ENCODE results near the gene RPS19.

The RPS19 gene

DNA sequence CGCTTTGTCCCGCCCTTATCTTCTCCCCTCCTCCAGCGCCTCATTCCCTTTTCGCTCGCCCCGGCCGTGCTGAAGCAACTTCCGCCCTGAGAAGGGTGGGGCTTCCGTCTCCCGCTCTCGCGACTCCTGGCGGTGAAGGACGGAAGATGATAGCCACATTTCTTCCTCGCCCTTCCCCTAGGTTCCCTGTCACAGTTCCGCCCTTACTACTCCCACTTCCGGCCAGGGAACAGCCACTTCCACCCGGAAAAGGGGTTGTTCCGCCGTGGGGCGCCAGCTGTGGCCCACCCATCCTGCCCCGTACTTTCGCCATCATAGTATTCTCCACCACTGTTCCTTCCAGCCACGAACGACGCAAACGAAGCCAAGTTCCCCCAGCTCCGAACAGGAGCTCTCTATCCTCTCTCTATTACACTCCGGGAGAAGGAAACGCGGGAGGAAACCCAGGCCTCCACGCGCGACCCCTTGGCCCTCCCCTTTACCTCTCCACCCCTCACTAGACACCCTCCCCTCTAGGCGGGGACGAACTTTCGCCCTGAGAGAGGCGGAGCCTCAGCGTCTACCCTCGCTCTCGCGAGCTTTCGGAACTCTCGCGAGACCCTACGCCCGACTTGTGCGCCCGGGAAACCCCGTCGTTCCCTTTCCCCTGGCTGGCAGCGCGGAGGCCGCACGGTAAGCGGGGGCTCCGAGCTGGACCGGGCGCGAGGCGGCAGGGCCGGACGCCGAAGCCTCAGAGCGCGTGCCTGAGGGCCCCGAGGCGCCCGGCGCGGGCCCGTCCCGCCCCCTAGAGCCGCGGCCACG, at the start of gene RPS19:
Gene RPS19, plus strand, starts transcription at position 638 of the 801 bp plus-strand sequence. CDS start 520 bp downstream, outside the sequence.
- no peaks in the 10 kb centered on the region for H3K9me3 ChIP-seq (ENCODE audit: insufficient read depth, low read length)

GRCh38 chr19:41810301-41810700, 49.8 kb upstream of the RPS19 start:
- peaks cover 15% of the 10 kb centered on the region for H3K27me3 ChIP-seq (ENCODE audit: insufficient read depth, insufficient read length)
- DNase-seq (ENCODE audit: low read depth, low spot score), result no peak
- no peak for TF ChIP-seq SUZ12 (IDR thresholded peaks at IDR 0.05; ENCODE audit: extremely low read depth, insufficient read depth, insufficient read length)
- TF ChIP-seq YY1 (IDR thresholded peaks at IDR 0.05; ENCODE audit: insufficient read depth, insufficient read length), result no peak
- no peak for TF ChIP-seq ZNF274 (IDR thresholded peaks at IDR 0.05; ENCODE audit: low read depth, low read length)
- no peaks in the 10 kb centered on the region for H3K9me3 ChIP-seq (ENCODE audit: insufficient read depth, low read length)
- no peak overlapping the region for H3K4me3 ChIP-seq (ENCODE audit: insufficient read length, low read depth)
- H3K9ac ChIP-seq (ENCODE audit: insufficient read length, low read depth), result no peak overlapping the region
- no peaks in the 10 kb centered on the region for H3K4me1 ChIP-seq (ENCODE audit: insufficient read depth, insufficient read length)
- H3K36me3 ChIP-seq (ENCODE audit: insufficient read depth, insufficient read length, low read length), result no peaks in the 10 kb centered on the region

More for the DNA sequence above, at the start of gene RPS19:
- TF ChIP-seq YY1 (IDR thresholded peaks at IDR 0.05; ENCODE audit: insufficient read depth, insufficient read length) (no peak), SUZ12 (IDR thresholded peaks at IDR 0.05; ENCODE audit: extremely low read depth, insufficient read depth, insufficient read length) (no peak), ZNF274 (IDR thresholded peaks at IDR 0.05; ENCODE audit: low read depth, low read length) (no peak)
- Histone ChIP-seq H3K36me3 (ENCODE audit: insufficient read depth, insufficient read length, low read length) (peaks cover 45% of the 10 kb centered on the region), H3K4me3 (ENCODE audit: insufficient read length, low read depth) (peak within 1 kb of the TSS; percentile 99), H3K9ac (ENCODE audit: insufficient read length, low read depth) (peak within 1 kb of the TSS; percentile 100), H3K27me3 (ENCODE audit: insufficient read depth, insufficient read length) (no peaks in the 10 kb centered on the region), H3K4me1 (ENCODE audit: insufficient read depth, insufficient read length) (peaks cover 10% of the 10 kb centered on the region)
- DNase-seq (ENCODE audit: low read depth, low spot score), result peak; percentile 94

- no peaks in the 10 kb centered on the region for H3K36me3 ChIP-seq (ENCODE audit: insufficient read depth, insufficient read length, low read length)
- no peaks in the 10 kb centered on the region for H3K9me3 ChIP-seq (ENCODE audit: insufficient read depth, low read length)
- peaks cover 15% of the 10 kb centered on the region for H3K27me3 ChIP-seq (ENCODE audit: insufficient read depth, insufficient read length)
- TF ChIP-seq ZNF274 (IDR thresholded peaks at IDR 0.05; ENCODE audit: low read depth, low read length) (no peak), YY1 (IDR thresholded peaks at IDR 0.05; ENCODE audit: insufficient read depth, insufficient read length) (no peak), SUZ12 (IDR thresholded peaks at IDR 0.05; ENCODE audit: extremely low read depth, insufficient read depth, insufficient read length) (no peak)
- no peak for DNase-seq (ENCODE audit: low read depth, low spot score)
- H3K4me1 ChIP-seq (ENCODE audit: insufficient read depth, insufficient read length), result no peaks in the 10 kb centered on the region
- no peak overlapping the region for H3K4me3 ChIP-seq (ENCODE audit: insufficient read length, low read depth)
- H3K9ac ChIP-seq (ENCODE audit: insufficient read length, low read depth), result no peak overlapping the region
These were observed 49.0 kb upstream of the RPS19 start for GRCh38 chr19:41811036-41811435.

DNA sequence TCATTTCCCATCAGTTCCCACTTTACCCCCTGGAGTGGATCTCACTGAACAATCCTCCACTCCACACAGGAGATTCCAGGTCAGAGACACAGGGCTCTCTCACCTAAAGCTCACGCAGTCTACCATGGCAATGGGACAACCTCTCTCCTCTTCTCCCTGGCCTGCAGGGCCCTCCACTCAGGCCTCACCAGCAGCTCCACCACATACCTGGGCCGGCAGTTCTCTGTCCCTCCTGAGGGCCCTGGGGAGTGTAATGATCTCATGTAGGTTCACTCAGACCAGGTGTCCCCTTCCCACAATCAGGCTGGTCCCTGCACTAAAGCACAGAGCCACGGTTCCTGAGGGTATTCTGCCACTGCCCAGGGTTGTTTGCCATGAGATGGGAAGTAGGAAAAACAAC, 48.1 kb upstream of the RPS19 start:
- TF ChIP-seq SUZ12 (IDR thresholded peaks at IDR 0.05; ENCODE audit: extremely low read depth, insufficient read depth, insufficient read length), result no peak
- no peak for TF ChIP-seq ZNF274 (IDR thresholded peaks at IDR 0.05; ENCODE audit: low read depth, low read length)
- no peak for TF ChIP-seq YY1 (IDR thresholded peaks at IDR 0.05; ENCODE audit: insufficient read depth, insufficient read length)
- H3K36me3 ChIP-seq (ENCODE audit: insufficient read depth, insufficient read length, low read length), result no peaks in the 10 kb centered on the region
- no peak overlapping the region for H3K9ac ChIP-seq (ENCODE audit: insufficient read length, low read depth)
- peaks cover 15% of the 10 kb centered on the region for H3K27me3 ChIP-seq (ENCODE audit: insufficient read depth, insufficient read length)
- no peaks in the 10 kb centered on the region for H3K4me1 ChIP-seq (ENCODE audit: insufficient read depth, insufficient read length)
- H3K4me3 ChIP-seq (ENCODE audit: insufficient read length, low read depth), result no peak overlapping the region
- no peaks in the 10 kb centered on the region for H3K9me3 ChIP-seq (ENCODE audit: insufficient read depth, low read length)
- DNase-seq (ENCODE audit: low read depth, low spot score), result no peak

DNA sequence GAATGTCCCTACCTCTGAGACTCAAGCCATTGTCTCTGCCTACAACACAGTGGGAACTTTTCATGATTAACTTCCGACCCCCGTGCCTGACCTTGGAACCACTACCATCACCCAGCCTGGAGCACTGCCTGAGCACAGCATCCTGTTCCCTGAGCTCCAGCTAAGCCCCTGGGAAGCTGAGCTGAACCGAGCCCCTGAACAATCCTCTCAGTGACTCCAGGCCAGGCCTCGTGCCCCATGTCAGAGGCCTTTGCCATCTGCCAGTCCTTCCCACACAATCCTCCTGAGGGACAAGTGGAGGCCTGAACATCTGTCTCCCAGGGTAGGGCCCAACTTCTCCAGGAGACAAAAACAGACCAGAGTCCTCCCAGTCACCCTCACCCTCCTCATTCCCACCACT, 46.1 kb upstream of the RPS19 start:
- no peak for DNase-seq (ENCODE audit: low read depth, low spot score)
- Histone ChIP-seq H3K27me3 (ENCODE audit: insufficient read depth, insufficient read length) (peaks cover 15% of the 10 kb centered on the region), H3K9ac (ENCODE audit: insufficient read length, low read depth) (no peak overlapping the region), H3K36me3 (ENCODE audit: insufficient read depth, insufficient read length, low read length) (no peaks in the 10 kb centered on the region), H3K4me3 (ENCODE audit: insufficient read length, low read depth) (no peak overlapping the region), H3K4me1 (ENCODE audit: insufficient read depth, insufficient read length) (no peaks in the 10 kb centered on the region), H3K9me3 (ENCODE audit: insufficient read depth, low read length) (no peaks in the 10 kb centered on the region)
- TF ChIP-seq ZNF274 (IDR thresholded peaks at IDR 0.05; ENCODE audit: low read depth, low read length) (no peak), YY1 (IDR thresholded peaks at IDR 0.05; ENCODE audit: insufficient read depth, insufficient read length) (no peak), SUZ12 (IDR thresholded peaks at IDR 0.05; ENCODE audit: extremely low read depth, insufficient read depth, insufficient read length) (no peak)

DNA sequence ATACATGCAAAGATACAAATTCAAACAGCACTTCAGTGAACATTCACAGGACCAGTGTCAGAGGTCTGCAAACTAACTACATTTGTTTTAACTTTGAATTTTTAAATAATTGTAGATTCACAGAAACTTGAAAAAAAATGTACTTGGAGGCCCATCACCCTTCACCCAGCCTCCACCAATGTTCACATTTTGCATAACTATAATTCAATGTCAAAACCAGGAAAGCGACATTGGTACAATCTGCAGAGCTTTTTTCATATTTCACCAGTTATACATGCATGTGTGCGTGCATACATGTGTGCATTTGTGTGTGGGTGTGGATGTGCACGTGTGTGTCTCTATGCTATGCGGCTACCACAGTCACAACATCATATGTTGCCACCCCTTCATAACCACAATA, 44.8 kb upstream of the RPS19 start:
- no peaks in the 10 kb centered on the region for H3K36me3 ChIP-seq (ENCODE audit: insufficient read depth, insufficient read length, low read length)
- no peaks in the 10 kb centered on the region for H3K9me3 ChIP-seq (ENCODE audit: insufficient read depth, low read length)
- no peak for TF ChIP-seq YY1 (IDR thresholded peaks at IDR 0.05; ENCODE audit: insufficient read depth, insufficient read length)
- peaks cover 15% of the 10 kb centered on the region for H3K27me3 ChIP-seq (ENCODE audit: insufficient read depth, insufficient read length)
- no peak overlapping the region for H3K4me3 ChIP-seq (ENCODE audit: insufficient read length, low read depth)
- H3K9ac ChIP-seq (ENCODE audit: insufficient read length, low read depth), result no peak overlapping the region
- DNase-seq (ENCODE audit: low read depth, low spot score), result no peak
- no peaks in the 10 kb centered on the region for H3K4me1 ChIP-seq (ENCODE audit: insufficient read depth, insufficient read length)

- Histone ChIP-seq H3K36me3 (ENCODE audit: insufficient read depth, insufficient read length, low read length) (no peaks in the 10 kb centered on the region), H3K4me1 (ENCODE audit: insufficient read depth, insufficient read length) (no peaks in the 10 kb centered on the region), H3K4me3 (ENCODE audit: insufficient read length, low read depth) (no peak overlapping the region), H3K9me3 (ENCODE audit: insufficient read depth, low read length) (no peaks in the 10 kb centered on the region), H3K27me3 (ENCODE audit: insufficient read depth, insufficient read length) (peaks cover 19% of the 10 kb centered on the region), H3K9ac (ENCODE audit: insufficient read length, low read depth) (no peak overlapping the region)
- TF ChIP-seq YY1 (IDR thresholded peaks at IDR 0.05; ENCODE audit: insufficient read depth, insufficient read length), result no peak
- TF ChIP-seq ZNF274 (IDR thresholded peaks at IDR 0.05; ENCODE audit: low read depth, low read length), result no peak
- no peak for DNase-seq (ENCODE audit: low read depth, low spot score)
These were observed 43.3 kb upstream of the RPS19 start for GRCh38 chr19:41816761-41817160.
